Osteocyte (in vitro differentiated cells): ENCODE results near the gene LOXHD1. TPM values are rescaled to one million over a fixed set of nuclear protein-coding genes. Genes with fewer than 3 reads are reported as not detected.

Experiments used
- DNase-seq: peaks from one replicate; pipeline ENCODE4 v3.0.0; 2021; ENCODE audit warnings: mixed read lengths; ENCODE audit not compliant: unreplicated experiment; ENCODE audit errors: extremely low spot score
- H3K27ac Mint-ChIP-seq: one replicate; pipeline ENCODE4 v1.8.0; 2021; ENCODE audit warnings: mild to moderate bottlenecking, mixed read lengths; ENCODE audit not compliant: unreplicated experiment
- H3K27me3 Mint-ChIP-seq: one replicate; pipeline ENCODE4 v1.8.0; 2021; ENCODE audit warnings: mixed read lengths; ENCODE audit not compliant: unreplicated experiment
- H3K36me3 Mint-ChIP-seq: one replicate; pipeline ENCODE4 v1.8.0; 2021; ENCODE audit warnings: mixed read lengths; ENCODE audit not compliant: unreplicated experiment
- H3K4me1 Mint-ChIP-seq: one replicate; pipeline ENCODE4 v1.8.0; 2021; ENCODE audit warnings: mixed read lengths; ENCODE audit not compliant: unreplicated experiment
- H3K4me3 Mint-ChIP-seq: one replicate; pipeline ENCODE4 v1.8.0; 2021; ENCODE audit warnings: mild to moderate bottlenecking, moderate library complexity, mixed read lengths; ENCODE audit not compliant: unreplicated experiment
- H3K9me3 Mint-ChIP-seq: one replicate; pipeline ENCODE4 v1.8.0; 2021; ENCODE audit warnings: mixed read lengths; ENCODE audit not compliant: unreplicated experiment
- CTCF ChIP-seq: fragments of 200-600 bp; sonication (generic); IDR thresholded peaks from 2 replicates; pipeline ENCODE4 v1.5.0; 2021; ENCODE audit warnings: antibody characterized with exemption, mild to moderate bottlenecking, moderate library complexity
- total RNA-seq: library from RNA; stranded (reverse); gene quantifications from 2 replicates; pipeline ENCODE4 v1.2.1, GENCODE V29; 2021

The LOXHD1 gene
- total RNA-seq, 1 donor from 2014 or later: not detected

GRCh38 chr18:46461993-46462392, 195.0 kb downstream of the LOXHD1 start:
- DNase-seq: no peak
- Mint-ChIP-seq H3K9me3 (no peaks in the 10 kb centered on the region), H3K36me3 (no peaks in the 10 kb centered on the region), H3K4me3 (no peak overlapping the region), H3K27ac (no peak overlapping the region), H3K27me3 (peaks cover 44% of the 10 kb centered on the region), H3K4me1 (peaks cover 4% of the 10 kb centered on the region)
- no peak for TF ChIP-seq CTCF

GRCh38 chr18:46460754-46461153, 196.3 kb downstream of the LOXHD1 start:
- no peak overlapping the region for H3K27ac Mint-ChIP-seq
- H3K4me3 Mint-ChIP-seq: no peak overlapping the region
- DNase-seq: no peak
- H3K36me3 Mint-ChIP-seq: no peaks in the 10 kb centered on the region
- no peaks in the 10 kb centered on the region for H3K9me3 Mint-ChIP-seq
- TF ChIP-seq CTCF: no peak
- peaks cover 38% of the 10 kb centered on the region for H3K27me3 Mint-ChIP-seq
- no peaks in the 10 kb centered on the region for H3K4me1 Mint-ChIP-seq

- DNase-seq: no peak
- no peak for TF ChIP-seq CTCF
- no peaks in the 10 kb centered on the region for H3K9me3 Mint-ChIP-seq
- H3K4me1 Mint-ChIP-seq: no peaks in the 10 kb centered on the region
- H3K4me3 Mint-ChIP-seq: no peak overlapping the region
- H3K27ac Mint-ChIP-seq: no peak overlapping the region
- peaks cover 30% of the 10 kb centered on the region for H3K27me3 Mint-ChIP-seq
- H3K36me3 Mint-ChIP-seq: no peaks in the 10 kb centered on the region
These were observed 197.1 kb downstream of the LOXHD1 start for GRCh38 chr18:46459789-46460455.

GRCh38 chr18:46458472-46458871, 198.5 kb downstream of the LOXHD1 start:
- Mint-ChIP-seq H3K9me3 (no peaks in the 10 kb centered on the region), H3K36me3 (no peaks in the 10 kb centered on the region), H3K27me3 (peaks cover 18% of the 10 kb centered on the region), H3K27ac (no peak overlapping the region), H3K4me1 (no peaks in the 10 kb centered on the region), H3K4me3 (no peak overlapping the region)
- TF ChIP-seq CTCF: no peak
- DNase-seq: no peak

- H3K36me3 Mint-ChIP-seq: no peaks in the 10 kb centered on the region
- H3K27ac Mint-ChIP-seq: no peak overlapping the region
- no peaks in the 10 kb centered on the region for H3K9me3 Mint-ChIP-seq
- peaks cover 16% of the 10 kb centered on the region for H3K27me3 Mint-ChIP-seq
- no peaks in the 10 kb centered on the region for H3K4me1 Mint-ChIP-seq
- no peak overlapping the region for H3K4me3 Mint-ChIP-seq
- no peak for TF ChIP-seq CTCF
- DNase-seq: no peak
These were observed 200.3 kb downstream of the LOXHD1 start for GRCh38 chr18:46456691-46457090.
